EL (cell line): ENCODE results near the gene PPP1R16B.
"Not testable (repeated sequence)": the region's sequence is repeated elsewhere in the genome, so short reads cannot be mapped to it uniquely, and the experiment has no call there.

Experiments
- DNase-seq: peaks from one replicate; pipeline ENCODE4 v3.0.0-alpha.2; 2016

PPP1R16B gene

GRCh38 chr20:38939686-38940085 lies 134.2 kb downstream of the PPP1R16B start:
- no peak for DNase-seq

GRCh38 chr20:38940644-38941043 lies 135.1 kb downstream of the PPP1R16B start:
- no peak for DNase-seq

- DNase-seq = no peak
These were observed 136.4 kb downstream of the PPP1R16B start for GRCh38 chr20:38941726-38942389.

GRCh38 chr20:38945012-38945411 lies 139.5 kb downstream of the PPP1R16B start:
- no peak for DNase-seq

GRCh38 chr20:38946836-38947235 lies 141.3 kb downstream of the PPP1R16B start:
- DNase-seq = no peak

GRCh38 chr20:38947931-38948362 lies 142.4 kb downstream of the PPP1R16B start:
- no peak for DNase-seq

- no peak for DNase-seq
These were observed 144.8 kb downstream of the PPP1R16B start for GRCh38 chr20:38950254-38950653.

GRCh38 chr20:38951611-38952010 lies 146.1 kb downstream of the PPP1R16B start:
- DNase-seq = no peak

- DNase-seq = no peak
These were observed 146.7 kb downstream of the PPP1R16B start for GRCh38 chr20:38952153-38952552.

- DNase-seq = no peak
These were observed 148.3 kb downstream of the PPP1R16B start for GRCh38 chr20:38953630-38954340.

- DNase-seq = no peak
These were observed 151.9 kb downstream of the PPP1R16B start for GRCh38 chr20:38957235-38957876.

- no peak for DNase-seq
These were observed 152.5 kb downstream of the PPP1R16B start for GRCh38 chr20:38957915-38958485.

GRCh38 chr20:38960187-38960687 lies 154.7 kb downstream of the PPP1R16B start:
- not testable (repeated sequence) for DNase-seq

GRCh38 chr20:38961530-38962043 lies 156.1 kb downstream of the PPP1R16B start:
- DNase-seq = no peak

- peak; percentile 96 for DNase-seq
These were observed 156.8 kb downstream of the PPP1R16B start, which contains the start of gene DHX35 for GRCh38 chr20:38962044-38962927. DHX35 (plus strand) TSS chr20:38962344; CDS start chr20:38962368, 24 bp downstream.

GRCh38 chr20:38962928-38963401 lies 157.5 kb downstream of the PPP1R16B start:
- no peak for DNase-seq

GRCh38 chr20:38963745-38964144 lies 158.2 kb downstream of the PPP1R16B start:
- DNase-seq = no peak

GRCh38 chr20:38965264-38965663 lies 159.8 kb downstream of the PPP1R16B start:
- no peak for DNase-seq

- DNase-seq = no peak
These were observed 162.6 kb downstream of the PPP1R16B start for GRCh38 chr20:38968090-38968489.

- peak; percentile 19 for DNase-seq
These were observed 164.2 kb downstream of the PPP1R16B start for GRCh38 chr20:38969708-38970107.

GRCh38 chr20:38970302-38970701 lies 164.8 kb downstream of the PPP1R16B start:
- DNase-seq = peak; percentile 92
